Sciatic nerve (tissue), 2 donors: ENCODE data around the gene PRKCG. TPM values are rescaled to one million over a fixed set of nuclear protein-coding genes. Genes with fewer than 3 reads are reported as not detected.
"Not testable (repeated sequence)": the region's sequence is repeated elsewhere in the genome, so short reads cannot be mapped to it uniquely, and the experiment has no call there.

Experiments
- ATAC-seq: fragments of 200-7000 bp; cut with Tn5 transposase; one replicate; pipeline ENCODE4 v1.9.1; 2020; ENCODE audit warnings: mild to moderate bottlenecking, moderate library complexity
- DNase-seq: peaks from one replicate; pipeline ENCODE4 v3.0.0-alpha.2; 2020; ENCODE audit warnings: low spot score
- intact Hi-C: fragments of 100-400 bp; cut with DNase I; formaldehyde crosslinking; loops from one replicate; pipeline ENCODE4 v1.14.2; 2022
- total RNA-seq: library from RNA; stranded (reverse); fragmentation: NEBNext Ultra II Directional; extraction: Animal tissue kit (Norgen Biotek cat#: 25700); gene quantifications from one replicate; pipeline ENCODE4 v1.2.1, GENCODE V29; 2021
- donor health status: DM: no; HTN: no; CAD: no.
- donor health status: DM: no; HTN: no; CAD: no.

The PRKCG gene
- total RNA-seq, 1 donor from 2014 or later, result not detected

- DNase-seq (no peak), ATAC-seq (no peak)
- intact Hi-C loops, result no loop called here
Measured at GRCh38 chr19:53910170-53910518, 28.1 kb downstream of the PRKCG start.

DNA sequence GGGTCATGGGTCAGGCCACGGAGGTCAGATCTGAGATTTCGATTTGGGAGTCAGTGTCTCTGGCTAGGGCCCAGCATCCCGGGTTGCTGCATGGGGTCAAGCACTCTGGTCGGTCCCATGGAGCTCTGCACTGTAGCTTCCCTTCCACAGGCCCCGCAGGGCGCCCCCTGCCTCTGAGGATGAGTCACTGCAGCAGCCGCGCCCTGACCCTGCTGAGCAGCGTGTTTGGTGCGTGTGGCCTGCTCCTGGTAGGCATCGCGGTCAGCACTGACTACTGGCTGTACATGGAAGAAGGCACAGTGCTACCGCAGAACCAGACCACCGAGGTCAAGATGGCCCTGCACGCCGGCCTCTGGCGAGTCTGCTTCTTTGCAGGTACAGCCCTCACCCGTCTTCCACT lies 30.7 kb downstream of the PRKCG start:
- intact Hi-C loops, result no loop called here
- DNase-seq, result no peak
- no peak for ATAC-seq

DNA sequence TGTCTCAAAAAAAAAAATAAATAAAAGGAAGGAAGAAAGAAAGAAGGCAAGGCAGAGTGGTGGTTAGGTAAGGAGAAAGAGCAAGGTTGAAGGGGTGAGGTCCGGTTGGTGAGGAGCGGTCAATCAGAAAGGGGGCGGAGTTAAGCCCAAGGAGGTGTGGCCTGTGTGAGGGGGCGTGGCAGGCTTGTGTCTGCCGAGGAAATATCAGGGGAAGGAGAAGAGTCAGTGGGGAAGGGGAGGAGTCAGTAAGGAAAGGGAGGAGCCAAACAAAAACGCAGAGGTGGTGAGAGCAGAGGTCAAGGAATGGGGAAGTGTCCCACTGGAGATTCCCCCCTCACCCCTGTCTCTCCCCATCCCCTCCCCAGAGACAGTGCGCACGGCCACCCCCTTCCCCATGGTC lies 33.0 kb downstream of the PRKCG start:
- ATAC-seq, result no peak
- intact Hi-C loops, result no loop called here
- DNase-seq, result no peak

DNA sequence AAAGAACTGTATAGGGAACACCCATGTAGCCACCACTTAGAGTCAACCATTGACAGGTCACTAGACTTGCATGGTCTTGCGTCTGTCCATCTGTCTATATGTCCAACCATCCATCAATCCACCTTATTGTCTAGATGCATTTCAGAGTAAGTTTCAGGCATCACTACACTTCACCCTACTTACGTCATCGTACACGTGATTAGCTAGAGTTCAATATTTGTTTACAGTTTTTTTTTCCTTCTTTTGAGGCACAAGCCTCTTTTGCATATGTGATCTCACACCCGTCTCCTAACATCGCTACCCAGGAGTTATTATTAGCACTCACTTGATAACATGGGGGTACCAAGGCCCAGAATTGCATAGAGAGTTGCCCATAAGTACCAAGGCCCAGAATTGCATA lies 34.0 kb downstream of the PRKCG start:
- intact Hi-C loops, result no loop called here
- ATAC-seq (no peak), DNase-seq (no peak)

GRCh38 chr19:53917356-53917755 lies 35.4 kb downstream of the PRKCG start:
- intact Hi-C loops, result no loop called here
- DNase-seq (no peak), ATAC-seq (no peak)

DNA sequence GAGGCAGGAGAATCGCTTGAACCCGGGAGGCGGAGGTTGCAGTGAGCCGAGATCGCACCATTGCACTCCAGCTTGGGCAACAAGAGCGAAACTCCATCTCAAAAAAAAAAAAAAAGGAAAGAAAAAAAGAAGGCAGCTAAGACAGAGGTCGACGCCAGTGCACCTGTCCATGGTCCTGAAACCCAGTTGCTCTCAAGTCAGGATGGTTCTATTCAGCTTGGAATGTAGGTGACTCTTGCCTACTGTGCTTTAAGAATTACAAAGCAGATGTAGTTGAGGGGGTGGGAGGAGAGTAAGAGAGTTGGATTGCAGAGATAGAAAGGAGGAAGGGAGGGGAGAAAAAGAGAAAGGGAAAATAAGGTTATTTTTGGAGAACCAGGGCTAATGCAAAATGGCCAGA lies 45.7 kb downstream of the PRKCG start:
- intact Hi-C loops, result no loop called here
- ATAC-seq (no peak), DNase-seq (no peak)

GRCh38 chr19:53936029-53936428 lies 54.0 kb downstream of the PRKCG start:
- intact Hi-C loops, result no loop called here
- DNase-seq, result no peak

GRCh38 chr19:53942001-53942786 lies 60.2 kb downstream of the PRKCG start:
- intact Hi-C loops, result no loop called here
- no peak for ATAC-seq
- DNase-seq, result no peak

More at GRCh38 chr19:53936029-53936428, 54.0 kb downstream of the PRKCG start:
- no peak for ATAC-seq

- intact Hi-C loops, result no loop called here
- ATAC-seq, result no peak
- DNase-seq, result no peak
Measured at GRCh38 chr19:53944416-53944815, 62.4 kb downstream of the PRKCG start.

DNA sequence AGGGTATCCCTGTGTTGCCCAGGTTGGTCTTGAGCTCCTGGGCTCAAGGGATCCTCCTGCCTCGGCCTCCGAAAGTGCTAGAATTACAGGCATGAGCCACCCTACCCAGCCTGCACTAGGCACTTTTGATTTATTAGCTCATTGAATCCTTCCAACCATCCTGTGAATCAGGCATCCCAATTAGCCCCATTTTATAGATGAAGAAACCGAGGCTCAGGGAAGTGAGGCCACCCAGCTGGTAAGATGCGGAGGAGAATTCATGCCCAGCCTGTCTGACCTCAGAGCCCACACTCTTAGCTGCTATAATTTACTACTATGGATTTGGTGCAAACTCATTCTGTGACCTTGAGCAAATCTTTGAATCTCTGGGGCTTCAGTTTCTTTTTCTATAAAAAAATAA lies 62.9 kb downstream of the PRKCG start:
- intact Hi-C loops, result no loop called here
- DNase-seq (no peak), ATAC-seq (no peak)

GRCh38 chr19:53945441-53945840 lies 63.4 kb downstream of the PRKCG start:
- intact Hi-C loops, result no loop called here
- ATAC-seq (no peak), DNase-seq (no peak)

DNA sequence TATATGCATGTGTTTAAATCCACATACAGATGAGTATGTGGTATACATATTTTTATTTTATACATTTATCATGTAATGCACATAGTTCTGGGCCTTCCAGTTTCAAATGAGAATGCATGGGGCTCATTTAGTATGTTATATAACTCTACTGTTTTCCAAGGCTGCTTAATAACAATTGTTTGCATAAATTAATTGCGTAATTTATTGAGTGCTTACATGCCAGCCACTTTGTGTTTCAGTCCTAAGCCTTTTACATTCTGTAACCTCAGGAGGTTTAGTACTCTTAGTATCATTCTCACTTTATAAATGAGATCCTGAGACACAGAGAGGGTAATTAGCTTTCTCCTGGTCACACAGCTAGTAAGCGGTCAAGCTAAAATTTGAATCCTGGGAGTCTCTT lies 64.0 kb downstream of the PRKCG start:
- no peak for DNase-seq
- intact Hi-C loops, result no loop called here

GRCh38 chr19:53947624-53948023 lies 65.6 kb downstream of the PRKCG start:
- intact Hi-C loops, result no loop called here
- ATAC-seq (no peak), DNase-seq (no peak)

More for the DNA sequence above, 64.0 kb downstream of the PRKCG start:
- no peak for ATAC-seq

GRCh38 chr19:53948611-53949010 lies 66.6 kb downstream of the PRKCG start:
- intact Hi-C loops, DNase-seq, ATAC-seq: not testable (repeated sequence)

GRCh38 chr19:53951436-53951835 lies 69.4 kb downstream of the PRKCG start:
- ATAC-seq (no peak), DNase-seq (no peak)
- intact Hi-C loops, result no loop called here

DNA sequence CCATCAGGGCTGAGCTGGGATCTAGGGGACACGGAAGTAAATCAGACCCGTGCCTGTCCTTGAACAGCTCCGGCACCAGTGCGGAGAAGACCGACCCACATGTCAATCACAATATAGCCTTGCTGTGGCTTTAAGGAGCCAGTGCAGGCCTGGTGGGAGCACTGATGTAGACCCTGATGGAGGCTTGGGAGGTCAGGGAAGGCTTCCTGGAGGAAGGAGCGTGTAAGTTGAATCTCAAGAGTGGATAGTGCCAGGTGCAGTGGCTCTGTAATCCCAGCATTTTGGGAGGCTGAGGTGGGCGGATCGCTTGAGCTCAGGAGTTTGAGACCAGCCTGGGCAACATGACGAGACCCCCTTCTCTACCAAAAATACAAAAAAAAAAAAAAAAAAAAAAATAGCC lies 70.0 kb downstream of the PRKCG start:
- ATAC-seq (no peak), DNase-seq (no peak)
- intact Hi-C loops, result no loop called here

DNA sequence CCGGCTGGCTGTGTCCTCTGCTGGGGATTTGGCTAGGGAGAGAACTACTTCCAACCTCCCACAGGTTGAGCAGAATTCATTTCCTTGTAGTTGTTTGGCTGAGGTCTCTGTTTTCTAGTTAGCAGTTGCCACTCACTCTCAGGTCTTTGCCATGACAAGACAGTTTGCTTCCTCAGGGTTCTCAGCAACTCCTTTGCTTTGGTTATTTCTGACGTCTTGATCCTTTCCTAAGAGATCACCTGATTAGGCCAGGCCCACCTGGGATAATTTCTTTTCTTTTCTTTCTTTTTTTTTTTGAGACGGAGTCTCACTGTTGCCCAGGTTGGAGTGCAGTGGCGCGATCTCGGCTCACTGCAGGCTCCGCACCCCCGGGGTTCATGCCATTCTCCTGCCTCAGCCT lies 71.4 kb downstream of the PRKCG start:
- intact Hi-C loops, result no loop called here
- DNase-seq (no peak), ATAC-seq (no peak)
